PC-3 (cell line): Measurements from ENCODE around the gene LHFPL3.

ENCODE experiments used
- EZH2 ChIP-seq: fragments of 300-600 bp; sonication (generic); IDR thresholded peaks from one replicate; pipeline ENCODE4 v1.6.1; 2017; ENCODE audit warnings: antibody characterized with exemption, mild to moderate bottlenecking, low read length; ENCODE audit not compliant: unreplicated experiment
- TF ChIP-seq, protein P1 (sequence below): fragments of 300-600 bp; sonication (generic); conservative IDR thresholded peaks from 2 replicates; pipeline ENCODE4 v1.5.1; 2017; ENCODE audit warnings: antibody characterized with exemption, low read depth, mild to moderate bottlenecking, low read length

DNA sequence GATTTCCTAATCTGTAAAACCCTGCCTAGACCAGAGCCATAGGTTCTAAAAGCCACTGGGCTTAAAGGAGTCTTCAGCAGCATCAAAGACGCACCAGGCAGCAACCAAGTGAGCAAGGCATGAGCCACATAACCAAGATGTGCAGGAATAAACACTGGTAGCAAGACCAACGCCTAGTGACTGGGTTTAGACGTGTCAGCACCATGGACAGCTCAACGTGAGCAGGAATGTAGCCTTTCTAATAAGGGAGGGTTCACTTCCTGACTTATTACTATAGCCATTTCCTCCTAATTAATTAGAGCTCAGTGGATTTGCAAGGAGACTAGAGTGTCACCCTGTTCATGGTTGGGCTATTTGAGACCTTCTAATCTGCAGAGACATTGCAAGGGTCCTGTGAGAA is 223.7 kb downstream of the LHFPL3 start:
- TF ChIP-seq, protein P1, sequence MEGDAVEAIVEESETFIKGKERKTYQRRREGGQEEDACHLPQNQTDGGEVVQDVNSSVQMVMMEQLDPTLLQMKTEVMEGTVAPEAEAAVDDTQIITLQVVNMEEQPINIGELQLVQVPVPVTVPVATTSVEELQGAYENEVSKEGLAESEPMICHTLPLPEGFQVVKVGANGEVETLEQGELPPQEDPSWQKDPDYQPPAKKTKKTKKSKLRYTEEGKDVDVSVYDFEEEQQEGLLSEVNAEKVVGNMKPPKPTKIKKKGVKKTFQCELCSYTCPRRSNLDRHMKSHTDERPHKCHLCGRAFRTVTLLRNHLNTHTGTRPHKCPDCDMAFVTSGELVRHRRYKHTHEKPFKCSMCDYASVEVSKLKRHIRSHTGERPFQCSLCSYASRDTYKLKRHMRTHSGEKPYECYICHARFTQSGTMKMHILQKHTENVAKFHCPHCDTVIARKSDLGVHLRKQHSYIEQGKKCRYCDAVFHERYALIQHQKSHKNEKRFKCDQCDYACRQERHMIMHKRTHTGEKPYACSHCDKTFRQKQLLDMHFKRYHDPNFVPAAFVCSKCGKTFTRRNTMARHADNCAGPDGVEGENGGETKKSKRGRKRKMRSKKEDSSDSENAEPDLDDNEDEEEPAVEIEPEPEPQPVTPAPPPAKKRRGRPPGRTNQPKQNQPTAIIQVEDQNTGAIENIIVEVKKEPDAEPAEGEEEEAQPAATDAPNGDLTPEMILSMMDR: no peak
- no peak for TF ChIP-seq EZH2
